ENCODE measurements around the gene ALKBH8.

The ALKBH8 gene

GRCh38 chr11:107564877-107565218 is 687 bp downstream of the ALKBH8 start:
- no peak overlapping the region for H2BK15ac ChIP-seq (ENCODE audit: low read depth, poor library complexity, severe bottlenecking)
- H3K18ac ChIP-seq (ENCODE audit: low read depth in 1 of 2, low read length in 2 of 2) = peak overlapping the region in 1 of 2 experiments; percentile 75
- H2BK12ac ChIP-seq (ENCODE audit: low read length in 2 of 2) = no peak overlapping the region
- H4K8ac ChIP-seq (ENCODE audit: low read length) = no peak overlapping the region
- H3K79me1 ChIP-seq (replicated peaks; ENCODE audit: low read length, poor library complexity, severe bottlenecking) = peaks cover 4% of the 10 kb centered on the region
- no peaks in the 10 kb centered on the region for H3K9me3 ChIP-seq (ENCODE audit: control insufficient read depth, low read length)
- H3K4ac ChIP-seq (ENCODE audit: low read depth in 1 of 2, low read length in 2 of 2) = peak overlapping the region in 1 of 2 experiments; percentile 98
- H3K36me3 ChIP-seq (ENCODE audit: control insufficient read depth in 1 of 2, insufficient read depth in 2 of 2, low read depth in 1 of 2, low read length in 2 of 2) = peaks cover 0 to 2% of the 10 kb centered on the region in 2 experiments
- peaks cover 6% of the 10 kb centered on the region for H3K4me1 ChIP-seq (ENCODE audit: control insufficient read depth, insufficient read depth, low read depth, low read length)
- H3K27me3 ChIP-seq (ENCODE audit: control insufficient read depth in 1 of 2, insufficient read depth in 1 of 2, low read length in 2 of 2) = no peaks in the 10 kb centered on the region
- no peak overlapping the region for H3K23ac ChIP-seq (ENCODE audit: low read length in 2 of 2)
- no peak overlapping the region for H2AK5ac ChIP-seq (ENCODE audit: low read length, severe bottlenecking)
- no peak overlapping the region for H3K27ac ChIP-seq (ENCODE audit: low read length, poor library complexity, severe bottlenecking)
- no peak overlapping the region for H2BK5ac ChIP-seq (ENCODE audit: low read depth, low read length, poor library complexity, severe bottlenecking)
- H2BK120ac ChIP-seq (ENCODE audit: low read depth, low read length) = no peak overlapping the region
- 10% methylated on average over 5 of the region's 6 CpGs for WGBS
- no peak overlapping the region for H4K91ac ChIP-seq (ENCODE audit: low read length)
- H3K4me3 ChIP-seq (ENCODE audit: insufficient read depth in 1 of 2, low read depth in 1 of 2, low read length in 2 of 2) = peak overlapping the region; percentile 95 to 98
- peak overlapping the region; percentile 93 for H3K9ac ChIP-seq (ENCODE audit: low read length)
- peak overlapping the region; percentile 54 for H3K4me2 ChIP-seq (ENCODE audit: low read length, poor library complexity, severe bottlenecking)
- peak overlapping the region; percentile 100 for H2AFZ ChIP-seq (ENCODE audit: low read depth, low read length)
- H3K14ac ChIP-seq (ENCODE audit: low read length in 2 of 2) = no peak overlapping the region
- no peak for DNase-seq

DNA sequence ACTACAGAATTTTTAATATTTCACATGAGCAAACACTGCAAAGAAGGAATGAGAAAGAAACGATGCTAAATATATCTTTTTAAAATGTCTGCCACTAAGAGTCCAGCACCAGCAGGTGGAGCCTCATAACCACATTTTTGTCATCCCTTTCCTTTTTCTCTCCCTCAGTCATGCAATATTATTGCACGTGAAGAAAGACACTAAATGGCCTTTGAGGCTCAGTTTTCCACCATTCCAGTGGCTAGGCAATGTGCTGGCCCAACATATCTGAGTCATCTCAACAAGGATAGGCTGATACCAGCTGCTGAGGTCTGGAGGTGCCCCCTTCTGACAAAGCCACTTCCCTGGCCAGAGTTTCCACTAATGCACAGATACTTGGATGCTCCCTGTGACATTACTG is 1.8 kb downstream of the ALKBH8 start:
- Histone ChIP-seq H3K4ac (ENCODE audit: low read depth in 1 of 2, low read length in 2 of 2) (no peak overlapping the region), H3K27ac (ENCODE audit: low read length, poor library complexity, severe bottlenecking) (peak overlapping the region; percentile 10), H2BK5ac (ENCODE audit: low read depth, low read length, poor library complexity, severe bottlenecking) (no peak overlapping the region), H3K23ac (ENCODE audit: low read length in 2 of 2) (no peak overlapping the region), H3K4me3 (ENCODE audit: insufficient read depth in 1 of 2, low read depth in 1 of 2, low read length in 2 of 2) (peak overlapping the region in 1 of 2 experiments; percentile 98), H3K14ac (ENCODE audit: low read length in 2 of 2) (no peak overlapping the region), H3K79me1 (replicated peaks; ENCODE audit: low read length, poor library complexity, severe bottlenecking) (peaks cover 6% of the 10 kb centered on the region), H2BK15ac (ENCODE audit: low read depth, poor library complexity, severe bottlenecking) (no peak overlapping the region), H2AK5ac (ENCODE audit: low read length, severe bottlenecking) (no peak overlapping the region), H3K27me3 (ENCODE audit: control insufficient read depth in 1 of 2, insufficient read depth in 1 of 2, low read length in 2 of 2) (no peaks in the 10 kb centered on the region), H2AFZ (ENCODE audit: low read depth, low read length) (no peak overlapping the region), H3K4me1 (ENCODE audit: control insufficient read depth, insufficient read depth, low read depth, low read length) (peaks cover 6% of the 10 kb centered on the region), H3K18ac (ENCODE audit: low read depth in 1 of 2, low read length in 2 of 2) (no peak overlapping the region), H3K9me3 (ENCODE audit: control insufficient read depth, low read length) (no peaks in the 10 kb centered on the region), H2BK12ac (ENCODE audit: low read length in 2 of 2) (no peak overlapping the region), H3K9ac (ENCODE audit: low read length) (peak overlapping the region; percentile 93), H3K36me3 (ENCODE audit: control insufficient read depth in 1 of 2, insufficient read depth in 2 of 2, low read depth in 1 of 2, low read length in 2 of 2) (peaks cover 0 to 13% of the 10 kb centered on the region in 2 experiments), H3K4me2 (ENCODE audit: low read length, poor library complexity, severe bottlenecking) (no peak overlapping the region), H4K8ac (ENCODE audit: low read length) (peak overlapping the region; percentile 84), H2BK120ac (ENCODE audit: low read depth, low read length) (no peak overlapping the region), H4K91ac (ENCODE audit: low read length) (no peak overlapping the region)
- WGBS = 33% methylated on average over 2 of the region's 2 CpGs
- DNase-seq = peak; percentile 83

DNA sequence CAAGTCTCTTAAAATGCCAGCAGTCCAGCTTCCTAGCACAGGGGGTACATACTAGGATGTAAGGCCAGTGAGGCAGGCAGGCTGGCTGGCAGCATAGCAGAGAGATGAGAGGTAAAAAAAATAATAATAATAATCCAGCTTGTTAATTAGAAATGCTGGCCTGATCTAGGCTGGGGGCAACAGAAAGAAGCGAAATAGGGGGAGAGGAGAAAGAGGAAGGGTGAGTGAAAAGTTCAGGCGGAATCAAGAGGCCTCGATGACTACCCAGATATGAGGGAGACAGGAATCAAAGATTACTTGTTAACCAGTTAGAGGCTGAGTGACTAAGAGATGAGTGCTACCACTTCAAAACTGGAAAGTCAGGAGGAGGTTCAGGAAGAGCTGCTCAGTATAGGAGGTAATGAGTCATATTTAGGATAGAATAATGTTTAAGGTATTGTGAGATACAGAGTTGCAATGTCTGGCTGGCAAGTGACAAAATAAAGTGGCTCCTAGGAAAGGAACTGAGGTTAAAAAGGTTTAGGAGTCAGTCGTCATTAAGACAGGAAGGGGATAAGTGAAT is 2.8 kb downstream of the ALKBH8 start:
- peak overlapping the region in 1 of 2 experiments; percentile 49 for H3K4ac ChIP-seq (ENCODE audit: low read depth in 1 of 2, low read length in 2 of 2)
- H2AFZ ChIP-seq (ENCODE audit: low read depth, low read length) = no peak overlapping the region
- H3K79me1 ChIP-seq (replicated peaks; ENCODE audit: low read length, poor library complexity, severe bottlenecking) = peaks cover 6% of the 10 kb centered on the region
- H2BK12ac ChIP-seq (ENCODE audit: low read length in 2 of 2) = no peak overlapping the region
- no peaks in the 10 kb centered on the region for H3K27me3 ChIP-seq (ENCODE audit: control insufficient read depth in 1 of 2, insufficient read depth in 1 of 2, low read length in 2 of 2)
- no peaks in the 10 kb centered on the region for H3K9me3 ChIP-seq (ENCODE audit: control insufficient read depth, low read length)
- WGBS = 7% methylated on average over 3 of the region's 4 CpGs
- H3K27ac ChIP-seq (ENCODE audit: low read length, poor library complexity, severe bottlenecking) = peak overlapping the region; percentile 81
- no peak overlapping the region for H2AK5ac ChIP-seq (ENCODE audit: low read length, severe bottlenecking)
- H3K9ac ChIP-seq (ENCODE audit: low read length) = peak overlapping the region; percentile 93
- no peak overlapping the region for H2BK15ac ChIP-seq (ENCODE audit: low read depth, poor library complexity, severe bottlenecking)
- peaks cover 6% of the 10 kb centered on the region for H3K4me1 ChIP-seq (ENCODE audit: control insufficient read depth, insufficient read depth, low read depth, low read length)
- no peak overlapping the region for H2BK120ac ChIP-seq (ENCODE audit: low read depth, low read length)
- H3K4me3 ChIP-seq (ENCODE audit: insufficient read depth in 1 of 2, low read depth in 1 of 2, low read length in 2 of 2) = no peak overlapping the region
- no peak overlapping the region for H3K14ac ChIP-seq (ENCODE audit: low read length in 2 of 2)
- no peak overlapping the region for H3K18ac ChIP-seq (ENCODE audit: low read depth in 1 of 2, low read length in 2 of 2)
- no peak overlapping the region for H4K91ac ChIP-seq (ENCODE audit: low read length)
- H3K36me3 ChIP-seq (ENCODE audit: control insufficient read depth in 1 of 2, insufficient read depth in 2 of 2, low read depth in 1 of 2, low read length in 2 of 2) = peaks cover 0 to 17% of the 10 kb centered on the region in 2 experiments
- no peak overlapping the region for H4K8ac ChIP-seq (ENCODE audit: low read length)
- peak; percentile 93 for DNase-seq
- no peak overlapping the region for H2BK5ac ChIP-seq (ENCODE audit: low read depth, low read length, poor library complexity, severe bottlenecking)
- H3K23ac ChIP-seq (ENCODE audit: low read length in 2 of 2) = no peak overlapping the region
- peak overlapping the region; percentile 36 for H3K4me2 ChIP-seq (ENCODE audit: low read length, poor library complexity, severe bottlenecking)

GRCh38 chr11:107561688-107562087 is 3.8 kb downstream of the ALKBH8 start:
- Histone ChIP-seq H3K9ac (ENCODE audit: low read length) (peak overlapping the region; percentile 93), H3K4ac (ENCODE audit: low read depth in 1 of 2, low read length in 2 of 2) (no peak overlapping the region), H2BK120ac (ENCODE audit: low read depth, low read length) (no peak overlapping the region), H2AFZ (ENCODE audit: low read depth, low read length) (no peak overlapping the region), H2BK15ac (ENCODE audit: low read depth, poor library complexity, severe bottlenecking) (no peak overlapping the region), H4K8ac (ENCODE audit: low read length) (no peak overlapping the region), H4K91ac (ENCODE audit: low read length) (no peak overlapping the region), H3K27ac (ENCODE audit: low read length, poor library complexity, severe bottlenecking) (no peak overlapping the region), H3K14ac (ENCODE audit: low read length in 2 of 2) (no peak overlapping the region), H3K79me1 (replicated peaks; ENCODE audit: low read length, poor library complexity, severe bottlenecking) (peaks cover 6% of the 10 kb centered on the region), H3K27me3 (ENCODE audit: control insufficient read depth in 1 of 2, insufficient read depth in 1 of 2, low read length in 2 of 2) (no peaks in the 10 kb centered on the region), H3K36me3 (ENCODE audit: control insufficient read depth in 1 of 2, insufficient read depth in 2 of 2, low read depth in 1 of 2, low read length in 2 of 2) (peaks cover 0 to 17% of the 10 kb centered on the region in 2 experiments), H3K9me3 (ENCODE audit: control insufficient read depth, low read length) (no peaks in the 10 kb centered on the region), H2BK5ac (ENCODE audit: low read depth, low read length, poor library complexity, severe bottlenecking) (no peak overlapping the region), H3K18ac (ENCODE audit: low read depth in 1 of 2, low read length in 2 of 2) (no peak overlapping the region), H3K4me3 (ENCODE audit: insufficient read depth in 1 of 2, low read depth in 1 of 2, low read length in 2 of 2) (no peak overlapping the region), H3K4me1 (ENCODE audit: control insufficient read depth, insufficient read depth, low read depth, low read length) (peaks cover 6% of the 10 kb centered on the region), H3K23ac (ENCODE audit: low read length in 2 of 2) (no peak overlapping the region), H2AK5ac (ENCODE audit: low read length, severe bottlenecking) (no peak overlapping the region), H2BK12ac (ENCODE audit: low read length in 2 of 2) (no peak overlapping the region), H3K4me2 (ENCODE audit: low read length, poor library complexity, severe bottlenecking) (no peak overlapping the region)
- peak; percentile 49 for DNase-seq

All from mesenchymal stem cell (in vitro differentiated cells and primary cell).